HepG2 (cell line): ENCODE measurements around the gene IFNA7. TPM values are rescaled to one million over a fixed set of nuclear protein-coding genes. Genes with fewer than 3 reads are reported as not detected.

Source experiments
- ATAC-seq: fragments of 200-7000 bp; cut with Tn5 transposase; 3 replicates; pipeline ENCODE4 v1.9.1; 2020; ENCODE audit warnings: mild to moderate bottlenecking, moderate library complexity
- BruUV-seq: library from RNA; stranded (reverse); fragments of 400-500 nt; replicated peaks from 2 replicates; lab custom pipeline; 2021; lab: Mats Ljungman, UMichigan
- CTCF ChIA-PET: fragments of 300-600 bp; formaldehyde crosslinking; extraction: SDS; loops from one replicate; lab custom pipeline; 2021; ENCODE audit warnings: low total read pairs, inconsistent platforms, low intra/inter-chr PET ratio; lab: Yijun Ruan, JAX
- POLR2A ChIA-PET: fragments of 350-600 bp; sonication (Branson Sonifier 250); formaldehyde crosslinking; loops from one replicate; lab custom pipeline; 2020; ENCODE audit warnings: antibody characterized with exemption, inconsistent platforms; lab: Yijun Ruan, JAX
- DNase-seq: peaks from one replicate; pipeline ENCODE4 v3.0.0-alpha.2; 2015; ENCODE audit warnings: low spot score
- FAIRE-seq: peaks from 3 replicates; lab custom pipeline; 2011; peaks lifted over from hg19 to GRCh38; lab: Jason Lieb, UNC
- H2AFZ ChIP-seq: one replicate; pipeline ENCODE4 v1.6.1; 2011; ENCODE audit warnings: low read length, inconsistent platforms
- H3K27ac ChIP-seq: fragments of 300-600 bp; 3 replicates; pipeline ENCODE4 v1.8.0; 2011; ENCODE audit warnings: mixed run types, mild to moderate bottlenecking, mixed read lengths, low read length, inconsistent platforms; ENCODE audit not compliant: insufficient read depth; ENCODE audit errors: extremely low read length
- H3K27me3 ChIP-seq, 2 experiments: fragments of 200-600 bp in 1 of 2; 2 replicates in 1 of 2; 3 replicates in 1 of 2; pipeline versions ENCODE4 v1.6.0 to v1.8.0; 2011; ENCODE audit warnings: low read length in 2 of 2, mild to moderate bottlenecking in 2 of 2, moderate library complexity in 2 of 2, inconsistent platforms in 1 of 2; ENCODE audit not compliant: insufficient read depth in 2 of 2, control insufficient read depth in 1 of 2
- H3K36me3 ChIP-seq, 2 experiments: fragments of 200-600 bp in 1 of 2; replicated peaks in 1 of 2; 2 replicates in 1 of 2; 3 replicates in 1 of 2; pipeline versions ENCODE4 v1.5.1 to v1.8.0; 2011; ENCODE audit warnings: low read length in 2 of 2, inconsistent platforms in 1 of 2; ENCODE audit not compliant: insufficient read depth in 2 of 2, control insufficient read depth in 1 of 2
- H3K4me1 ChIP-seq: 2 replicates; pipeline ENCODE4 v1.5.1; 2012; ENCODE audit warnings: low read length, inconsistent platforms; ENCODE audit not compliant: insufficient read depth
- H3K4me2 ChIP-seq: 2 replicates; pipeline ENCODE4 v1.6.0; 2011; ENCODE audit warnings: low read depth, low read length, inconsistent platforms
- H3K4me3 ChIP-seq, 3 experiments: fragments of 200-600 bp in 1 of 3; sonication (generic), shearing (Covaris generic) in 1 of 3; replicated peaks in 1 of 3; 2 replicates each; pipeline ENCODE4 v1.5.1; 2011 to 2016; ENCODE audit warnings: low read length in 3 of 3, inconsistent platforms in 2 of 3, low read depth in 2 of 3, mild to moderate bottlenecking in 2 of 3, control low read depth in 1 of 3, mixed read lengths in 1 of 3; ENCODE audit not compliant: insufficient read depth in 1 of 3
- H3K79me2 ChIP-seq: one replicate; pipeline ENCODE4 v1.6.1; 2011; ENCODE audit warnings: low read length, inconsistent platforms; ENCODE audit not compliant: insufficient read depth
- H3K9ac ChIP-seq: 2 replicates; pipeline ENCODE4 v1.6.0; 2011; ENCODE audit warnings: mild to moderate bottlenecking, low read depth, low read length, inconsistent platforms; ENCODE audit not compliant: insufficient read depth
- H3K9me3 ChIP-seq: 2 replicates; pipeline ENCODE4 v1.5.1; 2012; ENCODE audit warnings: mild to moderate bottlenecking, low read length
- H4K20me1 ChIP-seq: 2 replicates; pipeline ENCODE4 v1.6.0; 2011; ENCODE audit warnings: inconsistent platforms, mild to moderate bottlenecking, low read length, moderate library complexity; ENCODE audit not compliant: insufficient read depth
- CHCHD3 ChIP-seq: sonication (generic); formaldehyde crosslinking; IDR thresholded peaks from 2 replicates; pipeline ENCODE4 v1.8.0; 2022; ENCODE audit warnings: mild to moderate bottlenecking, missing genetic modification reagents, moderate library complexity
- FOSL2 ChIP-seq: sonication (generic); formaldehyde crosslinking; IDR thresholded peaks from 2 replicates; pipeline ENCODE4 v1.4.0; 2020; ENCODE audit warnings: missing genetic modification reagents
- FOXC1 ChIP-seq: sonication (generic); formaldehyde crosslinking; IDR thresholded peaks from 2 replicates; pipeline ENCODE4 v1.8.0; 2022; ENCODE audit warnings: mild to moderate bottlenecking, missing genetic modification reagents, borderline replicate concordance
- IRF2 ChIP-seq: IDR thresholded peaks from 2 replicates; pipeline ENCODE4 v1.6.1; 2018; ENCODE audit warnings: missing genetic modification reagents, missing compliant biosample characterization
- MBD4 ChIP-seq: IDR thresholded peaks from 2 replicates; pipeline ENCODE4 v1.6.1; 2012; ENCODE audit warnings: low read length, inconsistent platforms, borderline replicate concordance
- PHF8 ChIP-seq: sonication (generic); formaldehyde crosslinking; IDR thresholded peaks from 2 replicates; pipeline ENCODE4 v1.5.0; 2020; ENCODE audit warnings: missing genetic modification reagents
- SAFB2 ChIP-seq: sonication (generic); formaldehyde crosslinking; IDR thresholded peaks from 2 replicates; pipeline ENCODE4 v1.5.1; 2020; ENCODE audit warnings: missing genetic modification reagents, low read depth, mild to moderate bottlenecking, borderline replicate concordance
- SOX13 ChIP-seq, 3 experiments: fragments of 450-650 bp in 1 of 3; sonication (generic) in 1 of 3; formaldehyde crosslinking in 1 of 3; IDR thresholded peaks in 2 of 3; conservative IDR thresholded peaks in 1 of 3; 2 replicates each; pipeline versions ENCODE4 v1.5.0 to v1.6.1; 2016 to 2020; ENCODE audit warnings: antibody characterized with exemption in 1 of 3, mild to moderate bottlenecking in 1 of 3, missing compliant biosample characterization in 1 of 3, missing genetic modification reagents in 1 of 3, moderate library complexity in 1 of 3
- TCF7 ChIP-seq: sonication (generic); IDR thresholded peaks from 2 replicates; pipeline ENCODE4 v1.6.1; 2016; ENCODE audit warnings: antibody characterized with exemption, low read depth
- ZGPAT ChIP-seq: IDR thresholded peaks from 2 replicates; pipeline ENCODE4 v1.6.1; 2016; ENCODE audit warnings: mild to moderate bottlenecking
- ZNF841 ChIP-seq: sonication (generic); formaldehyde crosslinking; IDR thresholded peaks from 2 replicates; pipeline ENCODE4 v1.8.1; 2023; ENCODE audit warnings: missing genetic modification reagents, borderline replicate concordance
- WGBS: methylation state at CpG from one replicate; pipeline ENCODE4 v1.1.6; 2017; ENCODE audit warnings: low lambda C conversion rate; 5-methylcytosine and 5-hydroxymethylcytosine counted together
- in situ Hi-C: cut with HindIII; loops from 2 replicates; pipeline ENCODE4 v1.10.0; 2017; ENCODE audit warnings: low pct_unique_long_range_greater_than_20kb; ENCODE audit not compliant: extremely low pct_ligation_motif_present
- intact Hi-C: fragments of 100-400 bp; cut with micrococcal nuclease; formaldehyde crosslinking; loops from one replicate; pipeline ENCODE4 v1.10.0; 2022; ENCODE audit not compliant: unreplicated experiment
- polyA plus RNA-seq, 8 experiments: library from polyadenylated mRNA; depleted of rRNA in 3 of 8; stranded (reverse) in 7 of 8; unstranded in 1 of 8; fragments of >200 nt; fragmentation: Illumina TruSeq in 4 of 8; extraction: Trizol in 4 of 8; gene quantifications; 2 replicates each; pipeline versions ENCODE4 v1.2.1 to v1.2.3, GENCODE V29; 2011 to 2016; ENCODE audit warnings: low read depth in 4 of 8, missing spikeins in 1 of 8, mixed read lengths in 1 of 8; ENCODE audit not compliant: insufficient read depth in 1 of 8
- total RNA-seq, 5 experiments: library from RNA; depleted of rRNA; stranded (reverse); fragments of >200 nt; fragmentation: Illumina TruSeq; extraction: Trizol; gene quantifications; 2 replicates each; pipeline ENCODE4 v1.2.3, GENCODE V29; 2016; ENCODE audit warnings: low read depth in 1 of 5

The IFNA7 gene
- total and polyA plus RNA-seq, 2 of the 13 experiments (the other 11 are each of a cell fraction or from before 2014, with no cell fraction given): not detected

- H3K4me1 ChIP-seq: no peaks in the 10 kb centered on the region
- no peaks in the 10 kb centered on the region for H3K79me2 ChIP-seq
- in situ Hi-C loops (no loop called here), intact Hi-C loops (no loop called here)
- BruUV-seq: no TSS peak
- no peak for ATAC-seq
- no peak overlapping the region for H3K4me2 ChIP-seq
- H2AFZ ChIP-seq: no peak overlapping the region
- no peaks in the 10 kb centered on the region for H3K27me3 ChIP-seq
- H3K27ac ChIP-seq: no peak overlapping the region
- CTCF ChIA-PET: no interaction called here
- POLR2A ChIA-PET: no interaction called here
- TF ChIP-seq SAFB2 (CRISPR knock-in tag) (no peak), PHF8 (no peak), FOSL2 (CRISPR knock-in tag) (no peak), FOXC1 (CRISPR knock-in tag) (no peak), IRF2 (no peak), ZNF841 (CRISPR knock-in tag) (no peak), TCF7 (no peak), MBD4 (no peak), ZGPAT (CRISPR knock-in tag) (no peak), CHCHD3 (CRISPR knock-in tag) (no peak), SOX13 (IDR thresholded peaks at IDR 0.05) (no peak), SOX13 (CRISPR knock-in tag; conservative IDR thresholded peaks at IDR 0.05 in 1 of 2, IDR thresholded peaks at IDR 0.05 in 1 of 2) (no peak)
- H3K4me3 ChIP-seq: no peak overlapping the region
- 0% methylated on average over 1 of the region's 1 CpG for WGBS
- FAIRE-seq: no peak
- H3K9ac ChIP-seq: no peak overlapping the region
- no peaks in the 10 kb centered on the region for H3K9me3 ChIP-seq
- no peaks in the 10 kb centered on the region for H3K36me3 ChIP-seq
- no peak for DNase-seq
- no peaks in the 10 kb centered on the region for H4K20me1 ChIP-seq
Observed at GRCh38 chr9:21165516-21165915, 36.5 kb downstream of the IFNA7 start.
